ENCODE measurements around the gene IL1R2.

- TF ChIP-seq CTCF (IDR thresholded peaks at IDR 0.05) (no peak), PBX3 (IDR thresholded peaks at IDR 0.05) (no peak), MYC (IDR thresholded peaks at IDR 0.05; ENCODE audit: borderline replicate concordance, low read length) (no peak), HES2 (IDR thresholded peaks at IDR 0.05) (no peak)
Observed at GRCh38 chr2:101986376-101986775, 5.4 kb upstream of the IL1R2 start.
